Epithelial cell of esophagus (primary cell): ENCODE results near the gene NFX1.

ENCODE experiments used
- DNase-seq: peaks from one replicate; pipeline ENCODE4 v3.0.0; 2010; ENCODE audit warnings: low read depth
- H3K4me3 ChIP-seq: 2 replicates; pipeline ENCODE4 v1.5.1; 2011; ENCODE audit warnings: mild to moderate bottlenecking, low read length, control low read depth
- TF ChIP-seq, protein P1 (sequence below): IDR thresholded peaks from 2 replicates; pipeline ENCODE4 v1.5.1; 2011; ENCODE audit warnings: low read depth, mild to moderate bottlenecking, low read length, control low read depth, inconsistent platforms; ENCODE audit not compliant: insufficient read depth; ENCODE audit errors: missing control alignments

The NFX1 gene

GRCh38 chr9:33277484-33277883 is 12.8 kb upstream of the NFX1 start:
- TF ChIP-seq, protein P1, sequence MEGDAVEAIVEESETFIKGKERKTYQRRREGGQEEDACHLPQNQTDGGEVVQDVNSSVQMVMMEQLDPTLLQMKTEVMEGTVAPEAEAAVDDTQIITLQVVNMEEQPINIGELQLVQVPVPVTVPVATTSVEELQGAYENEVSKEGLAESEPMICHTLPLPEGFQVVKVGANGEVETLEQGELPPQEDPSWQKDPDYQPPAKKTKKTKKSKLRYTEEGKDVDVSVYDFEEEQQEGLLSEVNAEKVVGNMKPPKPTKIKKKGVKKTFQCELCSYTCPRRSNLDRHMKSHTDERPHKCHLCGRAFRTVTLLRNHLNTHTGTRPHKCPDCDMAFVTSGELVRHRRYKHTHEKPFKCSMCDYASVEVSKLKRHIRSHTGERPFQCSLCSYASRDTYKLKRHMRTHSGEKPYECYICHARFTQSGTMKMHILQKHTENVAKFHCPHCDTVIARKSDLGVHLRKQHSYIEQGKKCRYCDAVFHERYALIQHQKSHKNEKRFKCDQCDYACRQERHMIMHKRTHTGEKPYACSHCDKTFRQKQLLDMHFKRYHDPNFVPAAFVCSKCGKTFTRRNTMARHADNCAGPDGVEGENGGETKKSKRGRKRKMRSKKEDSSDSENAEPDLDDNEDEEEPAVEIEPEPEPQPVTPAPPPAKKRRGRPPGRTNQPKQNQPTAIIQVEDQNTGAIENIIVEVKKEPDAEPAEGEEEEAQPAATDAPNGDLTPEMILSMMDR, result no peak
- H3K4me3 ChIP-seq, result no peak overlapping the region
- no peak for DNase-seq

- TF ChIP-seq, protein P1, result no peak
- no peak overlapping the region for H3K4me3 ChIP-seq
- DNase-seq, result peak; percentile 10
These were observed 4.8 kb upstream of the NFX1 start for GRCh38 chr9:33285502-33285901.

DNA sequence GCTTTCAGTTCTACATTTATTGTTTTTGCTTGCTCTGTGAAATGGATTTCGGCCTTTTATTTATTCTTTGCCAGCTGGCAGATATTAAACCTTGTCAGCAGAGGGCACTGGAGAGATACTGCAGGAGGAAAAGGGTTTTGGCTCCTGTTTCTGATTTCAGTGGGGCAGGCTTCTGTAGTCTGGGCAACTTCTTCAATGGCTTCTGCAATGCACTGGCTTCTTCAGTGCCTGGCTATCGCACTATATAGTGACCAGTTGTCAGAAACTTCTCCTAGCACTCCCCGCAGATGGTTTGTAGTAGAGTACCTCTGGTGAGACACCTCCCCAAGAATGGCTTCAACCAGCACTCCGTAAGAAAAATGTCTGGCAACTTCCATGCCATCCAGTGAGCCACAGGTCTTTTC is 3.2 kb upstream of the NFX1 start:
- peak; percentile 72 for DNase-seq
- TF ChIP-seq, protein P1, result peak; percentile 87
- H3K4me3 ChIP-seq, result no peak overlapping the region

DNA sequence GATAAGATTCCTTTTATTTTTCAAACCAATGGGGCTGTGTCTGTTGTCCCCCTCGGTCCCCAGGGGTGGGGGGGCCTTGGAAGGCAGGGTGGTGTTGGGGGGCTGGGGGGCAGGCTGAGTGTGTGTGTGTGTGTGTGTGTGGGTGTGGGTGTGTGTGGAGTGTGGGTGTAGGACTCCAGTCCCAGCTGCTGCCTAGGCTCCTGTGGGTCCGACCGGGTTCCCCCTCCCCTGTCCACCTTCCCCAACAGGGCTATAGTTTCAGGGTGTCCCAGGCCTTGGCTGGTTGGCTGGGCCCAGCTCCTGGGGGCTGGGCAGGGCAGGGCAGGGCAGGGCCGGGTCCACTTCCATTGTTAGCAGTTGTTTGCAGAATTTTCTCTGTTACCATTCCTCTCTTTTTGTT is 2.1 kb upstream of the NFX1 start:
- H3K4me3 ChIP-seq, result no peak overlapping the region
- TF ChIP-seq, protein P1, result no peak
- no peak for DNase-seq

DNA sequence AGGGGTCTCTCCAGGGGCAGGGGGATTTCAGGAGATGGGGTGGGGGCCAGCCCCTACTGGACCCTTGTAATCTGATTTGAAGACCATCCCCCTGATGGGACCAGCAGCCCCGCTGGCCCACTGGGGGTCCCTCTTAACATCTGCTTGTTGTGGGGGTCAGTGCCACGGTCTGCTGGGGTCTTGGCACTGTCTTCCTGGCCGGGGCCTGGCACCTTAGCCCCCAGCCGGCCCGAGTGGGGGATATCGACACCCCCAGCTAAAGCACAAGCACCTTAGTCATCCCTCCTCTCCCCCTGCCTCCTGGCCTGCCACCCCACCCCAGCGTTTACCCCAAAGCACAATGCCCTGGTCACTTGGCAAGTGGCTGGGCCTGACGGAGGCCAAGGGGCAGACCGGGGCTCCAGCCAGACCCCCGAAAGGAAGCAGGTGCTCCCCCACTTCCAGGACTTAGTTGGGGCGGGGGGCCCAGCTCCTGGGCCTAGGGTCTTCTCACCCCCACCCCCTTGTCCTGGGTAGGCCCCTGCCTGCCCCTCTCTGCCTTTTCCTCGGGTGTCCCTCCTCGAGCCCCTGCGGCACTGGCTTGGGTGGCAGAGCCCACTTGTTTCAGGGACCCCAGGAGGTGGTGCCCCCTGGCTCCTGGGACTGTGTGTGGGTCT is 1.4 kb upstream of the NFX1 start:
- TF ChIP-seq, protein P1, result no peak

GRCh38 chr9:33289496-33289895 is 820 bp upstream of the NFX1 start:
- TF ChIP-seq, protein P1, result no peak
- DNase-seq, result no peak
- H3K4me3 ChIP-seq, result peak overlapping the region; percentile 94

More for the DNA sequence above, 1.4 kb upstream of the NFX1 start:
- no peak overlapping the region for H3K4me3 ChIP-seq
- DNase-seq, result no peak

GRCh38 chr9:33289936-33290246 is 425 bp upstream of the NFX1 start:
- DNase-seq, result no peak
- peak overlapping the region; percentile 94 for H3K4me3 ChIP-seq
- TF ChIP-seq, protein P1, result no peak
